Right cardiac atrium (tissue), 5 donors: ENCODE results near the gene GORAB. TPM values are rescaled to one million over a fixed set of nuclear protein-coding genes. Genes with fewer than 3 reads are reported as not detected.

Experiments used
- ATAC-seq, 2 donors: fragments of 200-7000 bp; cut with Tn5 transposase; one replicate each; pipeline versions ENCODE4 v1.8.0 to v1.9.1; 2020; ENCODE audit warnings: moderate library complexity in 2 of 2, mild to moderate bottlenecking in 1 of 2
- DNase-seq, 3 donors: peaks; one replicate each; pipeline ENCODE4 v3.0.0-alpha.2; 2020
- H3K27ac ChIP-seq: one replicate; pipeline ENCODE4 v1.5.1; 2013; ENCODE audit warnings: mild to moderate bottlenecking, low read length, control low read depth, moderate library complexity
- H3K27me3 ChIP-seq: one replicate; pipeline ENCODE4 v1.6.1; 2013; ENCODE audit not compliant: control insufficient read depth, insufficient read depth
- H3K4me1 ChIP-seq: one replicate; pipeline ENCODE4 v1.6.1; 2013; ENCODE audit warnings: low read length; ENCODE audit not compliant: control insufficient read depth, insufficient read depth
- H3K4me3 ChIP-seq: one replicate; pipeline ENCODE4 v1.5.1; 2013; ENCODE audit warnings: low read length, control low read depth
- H3K9me3 ChIP-seq: one replicate; pipeline ENCODE4 v1.6.1; 2013; ENCODE audit warnings: low read length; ENCODE audit not compliant: control insufficient read depth
- WGBS: extraction: QIAGEN DNeasy Blood & Tissue Kit; methylation state at CpG from one replicate; pipeline ENCODE4 v1.1.7; 2013; 5-methylcytosine and 5-hydroxymethylcytosine counted together
- intact Hi-C, 4 donors: fragments of 100-400 bp; cut with DNase I; formaldehyde crosslinking; loops; one replicate each; pipeline versions ENCODE4 v1.11.0 to v1.14.0; 2022 to 2023
- polyA plus RNA-seq: library from polyadenylated mRNA; stranded (reverse); fragments of 200-250 nt; gene quantifications from one replicate; pipeline ENCODE4 v1.2.3, GENCODE V29; 2013
- total RNA-seq, 4 donors: library from RNA; stranded (reverse); fragmentation: NEBNext Ultra II Directional; extraction: Animal tissue kit (Norgen Biotek cat#: 25700); gene quantifications; one replicate each; pipeline ENCODE4 v1.2.1, GENCODE V29; 2021
- donor health status: healthy with polysubstance abuse.
- donor health status: DM: no; HTN: yes; CAD: no.
- donor health status: DM: no; HTN: no; CAD: no.
- donor health status: DM: no; HTN: yes; CAD: no; lungs with severe emphysema.
- donor health status: DM: yes; HTN: yes; CAD: no.

Gene GORAB
- total and polyA plus RNA-seq, 5 donors = 4.6 to 10.9 (median 9.1) TPM

DNA sequence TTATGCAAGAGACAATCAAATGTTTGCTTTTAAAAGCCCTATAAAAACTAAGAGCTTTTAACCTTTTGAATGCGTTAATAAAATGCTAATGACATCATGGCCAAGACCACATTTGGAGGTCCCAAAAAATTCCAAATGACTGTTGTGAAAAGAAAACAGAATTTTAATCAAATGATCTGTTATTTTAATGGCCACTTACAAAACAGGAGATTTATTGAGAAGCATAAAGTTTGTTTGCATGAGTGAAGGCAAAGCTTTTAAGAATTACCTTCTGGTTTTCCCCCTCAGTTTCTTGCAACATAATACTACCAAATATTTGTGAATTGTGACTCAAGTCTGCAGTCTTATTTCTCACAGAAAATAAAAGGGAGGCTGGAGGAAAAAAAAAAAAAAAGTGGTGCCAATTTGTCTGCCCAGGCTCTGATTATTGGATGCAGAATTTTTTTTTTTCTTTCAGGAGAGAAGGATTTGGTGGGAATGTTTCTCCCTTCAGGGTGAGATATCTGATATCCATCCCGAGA is 60.7 kb downstream of the GORAB start:
- ATAC-seq (no peak), DNase-seq (no peak)
- no peaks in the 10 kb centered on the region for H3K9me3 ChIP-seq
- H3K4me1 ChIP-seq = no peaks in the 10 kb centered on the region
- H3K4me3 ChIP-seq = no peak overlapping the region
- no peak overlapping the region for H3K27ac ChIP-seq
- 73% methylated on average over 2 of the region's 2 CpGs for WGBS
- intact Hi-C loops = no loop called here
- no peaks in the 10 kb centered on the region for H3K27me3 ChIP-seq

DNA sequence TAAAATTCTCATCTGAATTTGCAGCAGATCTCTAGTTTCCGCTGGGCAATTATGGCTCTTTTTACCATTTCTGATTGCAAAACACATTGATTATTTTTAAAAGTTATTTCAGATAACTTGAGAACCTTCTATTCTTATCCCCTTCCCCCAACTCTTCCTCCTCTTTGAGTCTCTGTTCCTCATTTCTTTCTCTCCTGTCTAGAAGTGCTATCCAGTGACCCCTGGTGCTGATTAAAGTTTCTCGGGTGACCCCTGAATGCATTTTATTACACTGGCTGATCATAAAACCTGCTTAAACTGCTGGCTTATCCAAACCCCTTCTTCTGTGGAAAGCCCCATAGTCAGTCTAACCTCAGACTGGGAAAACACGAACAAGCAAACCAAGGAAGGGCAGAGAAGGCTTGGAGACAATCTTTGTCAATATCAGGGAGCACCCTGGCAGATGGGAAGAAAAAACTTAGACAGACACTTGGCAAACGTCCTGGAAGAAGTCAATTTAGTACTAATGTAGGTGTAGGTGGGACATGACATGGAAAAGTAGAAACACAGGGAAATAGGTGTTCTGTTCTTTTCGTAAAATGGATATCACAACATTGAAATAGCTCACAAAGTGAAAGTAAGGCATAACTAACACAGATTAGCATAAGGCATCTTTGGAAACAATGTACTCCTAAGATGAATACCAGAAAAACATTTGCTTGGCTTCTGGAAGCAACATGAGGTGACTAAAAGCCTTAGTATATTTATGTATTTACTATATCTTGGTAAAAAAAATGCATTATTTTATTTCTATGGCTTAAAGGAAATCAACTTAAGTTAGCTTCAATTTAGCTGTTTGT is 61.4 kb downstream of the GORAB start:
- no peaks in the 10 kb centered on the region for H3K9me3 ChIP-seq
- H3K4me3 ChIP-seq = no peak overlapping the region
- H3K27me3 ChIP-seq = no peaks in the 10 kb centered on the region
- peak overlapping the region; percentile 27 for H3K27ac ChIP-seq
- WGBS = 59% methylated on average over 5 of the region's 5 CpGs
- no peak for ATAC-seq
- DNase-seq = no peak
- H3K4me1 ChIP-seq = no peaks in the 10 kb centered on the region
- intact Hi-C loops = no loop called here

DNA sequence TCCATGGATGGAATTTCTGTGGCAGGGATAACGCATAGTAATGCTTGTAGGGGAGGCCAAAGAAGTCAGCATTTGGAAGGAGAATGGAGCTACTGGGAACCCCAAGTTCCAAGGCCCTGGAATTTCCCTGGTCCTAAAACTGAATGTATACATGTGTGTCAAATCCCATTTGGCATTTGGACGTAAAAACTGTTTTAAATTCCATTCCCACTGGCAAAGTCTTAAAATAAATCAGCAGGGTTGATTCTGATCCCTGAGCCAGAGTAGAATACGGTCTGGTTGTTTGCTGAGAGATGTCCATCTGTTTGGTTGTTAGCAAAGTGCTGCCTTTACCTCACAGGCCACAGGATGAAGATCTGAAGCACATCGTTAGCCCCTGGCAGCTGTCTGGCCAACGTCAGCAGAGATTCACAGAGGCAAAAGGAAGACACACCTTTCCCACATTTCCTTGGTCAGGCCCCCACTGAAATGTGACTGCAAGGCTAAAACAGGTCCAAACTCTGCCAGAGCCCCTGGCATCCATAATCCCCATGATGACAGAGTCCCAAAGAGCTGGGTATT is 62.2 kb downstream of the GORAB start:
- Histone ChIP-seq H3K9me3 (no peaks in the 10 kb centered on the region), H3K4me1 (no peaks in the 10 kb centered on the region), H3K27me3 (no peaks in the 10 kb centered on the region), H3K4me3 (no peak overlapping the region), H3K27ac (no peak overlapping the region)
- 56% methylated on average over 5 of the region's 5 CpGs for WGBS
- ATAC-seq (no peak), DNase-seq (no peak)
- intact Hi-C loops = no loop called here

DNA sequence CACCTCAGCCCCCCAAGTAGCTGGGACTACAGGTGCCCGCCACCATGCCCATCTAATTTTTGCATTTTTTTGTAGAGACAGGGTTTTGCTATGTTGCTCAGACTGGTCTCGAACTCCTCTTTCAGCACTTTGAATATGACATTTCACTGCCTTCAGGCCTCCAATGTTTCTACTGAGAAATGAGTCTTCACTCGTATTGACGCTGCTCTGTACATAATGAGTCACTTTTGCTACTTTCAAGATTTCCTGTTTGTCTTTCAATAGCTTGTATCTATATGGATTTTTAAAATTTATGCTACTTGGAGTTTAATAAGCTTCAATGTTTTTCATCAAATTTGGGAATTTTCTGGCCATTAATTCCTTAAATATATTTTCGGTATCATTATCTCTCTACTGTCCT is 64.7 kb downstream of the GORAB start:
- H3K27me3 ChIP-seq = no peaks in the 10 kb centered on the region
- no peak overlapping the region for H3K27ac ChIP-seq
- no peak overlapping the region for H3K4me3 ChIP-seq
- DNase-seq (no peak), ATAC-seq (no peak)
- intact Hi-C loops = no loop called here
- H3K4me1 ChIP-seq = no peaks in the 10 kb centered on the region
- no peaks in the 10 kb centered on the region for H3K9me3 ChIP-seq
- 89% methylated on average over 5 of the region's 5 CpGs for WGBS

DNA sequence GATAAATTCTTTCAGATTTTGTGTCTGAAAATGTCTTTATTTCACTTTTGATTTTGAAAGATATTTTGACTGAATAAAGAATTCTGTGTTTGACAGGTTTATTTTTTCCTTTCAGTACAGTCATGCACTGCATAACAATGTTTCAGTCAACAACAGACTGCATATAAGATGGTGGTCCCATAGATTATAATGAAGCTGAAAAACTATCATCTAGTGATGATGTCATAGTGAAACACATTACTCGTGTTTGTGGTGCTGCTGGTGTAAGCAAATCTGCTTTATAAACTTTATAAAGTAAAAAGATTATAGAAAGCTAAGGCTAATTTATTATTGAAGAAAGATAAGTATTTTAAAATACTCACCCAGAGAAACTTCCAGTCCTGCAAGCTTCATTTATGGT is 66.7 kb downstream of the GORAB start:
- intact Hi-C loops = no loop called here
- Histone ChIP-seq H3K4me3 (no peak overlapping the region), H3K9me3 (no peaks in the 10 kb centered on the region), H3K27me3 (no peaks in the 10 kb centered on the region), H3K27ac (no peak overlapping the region), H3K4me1 (no peaks in the 10 kb centered on the region)
- whole genome bisulfite sequencing = 78% methylated on average over 1 of the region's 1 CpG
- ATAC-seq (no peak), DNase-seq (no peak)

DNA sequence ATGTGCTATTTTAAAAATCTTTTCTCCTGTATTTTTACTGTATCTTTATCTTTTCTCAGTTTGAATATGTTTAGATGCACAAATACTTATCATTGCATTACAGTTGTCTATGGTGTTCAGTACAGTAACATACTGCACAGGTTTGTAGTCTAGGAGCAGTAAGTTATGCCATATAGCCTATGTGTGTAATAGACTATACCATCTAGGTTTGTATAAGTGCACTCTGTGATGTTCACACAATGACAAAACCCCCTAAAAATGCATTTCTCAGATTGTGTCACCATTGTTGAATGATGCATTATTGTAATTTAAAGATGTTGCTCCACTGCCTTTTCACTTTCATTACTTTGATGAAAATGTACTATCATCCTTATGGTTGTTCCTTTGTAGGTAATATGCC is 67.1 kb downstream of the GORAB start:
- intact Hi-C loops = no loop called here
- Histone ChIP-seq H3K9me3 (no peaks in the 10 kb centered on the region), H3K27ac (no peak overlapping the region), H3K27me3 (no peaks in the 10 kb centered on the region), H3K4me1 (no peaks in the 10 kb centered on the region), H3K4me3 (no peak overlapping the region)
- no peak for ATAC-seq
- no peak for DNase-seq

DNA sequence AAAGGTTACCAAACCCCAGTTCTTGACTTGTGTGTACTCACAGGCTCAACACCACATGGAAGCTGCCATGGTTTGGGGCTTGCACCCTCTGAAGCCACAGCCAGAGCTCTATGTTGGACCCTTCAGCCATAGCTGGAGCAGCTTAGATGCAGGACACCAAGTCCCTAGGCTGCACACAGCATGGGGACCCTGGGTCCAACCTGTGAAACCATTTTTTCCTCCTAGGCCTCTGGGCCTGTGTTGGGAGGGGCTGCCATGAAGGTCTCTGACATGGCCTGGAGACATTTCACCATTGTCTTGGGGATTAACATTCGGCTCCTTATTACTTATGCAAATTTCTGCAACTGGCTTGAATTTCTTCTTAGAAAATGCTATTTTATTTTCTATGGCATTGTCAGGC is 69.9 kb downstream of the GORAB start:
- 72% methylated on average over 1 of the region's 1 CpG for WGBS

More for the DNA sequence above, 69.9 kb downstream of the GORAB start:
- no peak for DNase-seq
- no peaks in the 10 kb centered on the region for H3K27me3 ChIP-seq
- no peak overlapping the region for H3K27ac ChIP-seq
- H3K9me3 ChIP-seq = no peaks in the 10 kb centered on the region
- intact Hi-C loops = no loop called here
- no peak for ATAC-seq
- no peaks in the 10 kb centered on the region for H3K4me1 ChIP-seq
- H3K4me3 ChIP-seq = no peak overlapping the region

Other genes starting within 250 kb of the GORAB start
- 10 to 100 TPM; 60.3 to 72.8 (median 65.5) TPM for gene PRRX1, start 132.0 kb downstream of the GORAB start, total RNA-seq
- gene PRRX1, start 132.0 kb downstream of the GORAB start, polyA plus RNA-seq = 39.9 TPM